GM12892 (cell line): ENCODE data around the gene SIVA1.

ENCODE experiments used
- POLR2A ChIP-seq: IDR thresholded peaks from 2 replicates; pipeline ENCODE4 v1.6.1; 2011; ENCODE audit warnings: low read depth, low read length, control low read depth
- POLR2AphosphoS5 ChIP-seq: IDR thresholded peaks from 2 replicates; pipeline ENCODE4 v1.6.1; 2011; ENCODE audit warnings: low read depth, low read length, control low read depth
- TAF1 ChIP-seq: IDR thresholded peaks from 2 replicates; pipeline ENCODE4 v1.6.1; 2011; ENCODE audit warnings: low read depth, mild to moderate bottlenecking, control low read depth, low read length, borderline replicate concordance

DNA sequence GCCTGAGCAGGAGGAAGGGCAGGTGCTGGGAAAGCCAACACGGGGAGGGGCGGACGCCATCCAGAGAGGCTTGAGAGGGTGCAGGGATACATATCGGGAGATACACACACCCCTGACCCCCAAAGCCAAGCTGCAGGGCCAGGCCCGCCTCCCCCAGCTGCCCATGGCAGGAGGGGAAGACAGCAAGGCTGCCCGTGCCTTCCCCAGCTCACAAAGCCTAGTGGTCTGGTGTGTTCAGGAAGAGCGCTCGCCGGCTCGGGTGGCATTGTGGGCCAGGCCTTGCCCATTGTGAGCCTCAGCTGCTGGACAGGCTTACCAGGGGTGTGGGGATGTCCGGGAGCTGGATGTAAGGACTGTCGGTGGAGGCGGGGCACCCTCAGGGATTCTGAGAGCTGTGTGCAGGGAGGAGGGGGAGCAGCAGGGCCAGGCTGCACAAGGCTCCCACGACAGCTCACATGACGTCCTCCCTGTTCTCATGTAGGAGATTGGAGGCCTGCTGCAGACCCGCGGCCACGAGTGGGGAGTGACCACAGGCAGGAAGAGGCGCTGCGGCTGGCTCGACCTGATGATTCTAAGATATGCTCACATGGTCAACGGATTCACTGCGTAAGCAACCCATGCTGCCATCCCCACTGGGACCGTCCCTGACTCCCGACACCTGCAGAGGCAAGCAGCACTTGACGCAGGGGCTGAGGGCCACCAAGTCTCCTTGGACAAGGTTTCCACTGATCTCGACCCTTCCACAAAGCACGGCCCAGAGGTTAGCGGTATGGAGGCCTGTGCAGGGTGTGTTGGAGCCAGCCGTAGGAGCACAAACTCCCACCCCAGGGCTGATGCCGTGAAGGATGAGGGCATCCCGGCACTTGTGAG, 10.1 kb upstream of the SIVA1 start:
- TF ChIP-seq POLR2A (no peak), POLR2AphosphoS5 (no peak), TAF1 (no peak)
